Loucy (cell line): ENCODE results near the gene MCC.

Experiments used
- CTCF ChIP-seq: fragments of 200-600 bp; sonication (generic); conservative IDR thresholded peaks from 2 replicates; pipeline ENCODE4 v1.5.1; 2014; ENCODE audit warnings: mild to moderate bottlenecking, antibody characterized with exemption, low read length
- EZH2phosphoT487 ChIP-seq: fragments of 200-600 bp; IDR thresholded peaks from 2 replicates; pipeline ENCODE4 v1.6.1; 2018; ENCODE audit warnings: antibody characterized with exemption, mild to moderate bottlenecking, moderate library complexity, borderline replicate concordance

DNA sequence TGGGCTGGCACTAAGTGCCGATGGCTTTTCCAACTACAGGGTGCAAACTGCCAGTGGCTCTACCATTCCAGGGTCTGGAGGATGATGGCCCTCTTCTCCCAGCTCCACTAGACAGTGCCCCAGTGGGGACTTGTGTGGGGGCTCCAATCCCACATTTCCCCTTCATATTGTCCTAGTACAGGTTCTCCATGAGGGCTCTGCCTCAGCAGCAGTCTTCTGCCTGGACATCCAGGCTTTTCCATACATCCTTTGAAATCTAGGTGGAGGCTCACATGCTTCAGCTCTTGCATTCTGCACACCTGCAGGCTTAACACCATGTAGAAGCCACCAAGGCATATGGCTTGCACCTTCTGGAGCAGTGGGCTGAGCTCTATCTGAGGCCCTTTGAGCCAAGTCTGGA lies 123.8 kb downstream of the MCC start:
- TF ChIP-seq CTCF = no peak
- TF ChIP-seq EZH2phosphoT487 = no peak
